DOHH2 (cell line): ENCODE data around the gene UMODL1.

Source experiments
- EZH2phosphoT487 ChIP-seq: fragments of 200-600 bp; sonication (generic); IDR thresholded peaks from 2 replicates; pipeline ENCODE4 v1.6.1; 2017; ENCODE audit warnings: borderline replicate concordance, mild to moderate bottlenecking, antibody characterized with exemption, low read length, moderate library complexity, mixed read lengths
- TF ChIP-seq, protein P1 (sequence below): fragments of 200-600 bp; sonication (generic); IDR thresholded peaks from one replicate; pipeline ENCODE4 v1.5.1; 2014; ENCODE audit warnings: antibody characterized with exemption, mild to moderate bottlenecking, low read depth, low read length; ENCODE audit not compliant: poor library complexity, severe bottlenecking

DNA sequence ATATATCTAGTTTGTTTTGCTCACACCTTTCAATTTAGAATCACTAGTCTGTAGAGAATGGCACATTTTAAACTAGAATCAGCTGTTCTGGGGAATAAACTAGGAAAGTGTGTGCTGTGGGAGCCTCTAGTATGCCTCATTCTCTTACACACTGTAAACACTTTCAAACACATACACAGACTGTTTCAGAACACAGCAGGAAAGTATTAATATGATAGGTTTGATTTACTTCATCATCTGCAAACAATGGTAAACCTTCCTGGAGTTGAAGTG, 80.8 kb downstream of the UMODL1 start:
- TF ChIP-seq, protein P1, sequence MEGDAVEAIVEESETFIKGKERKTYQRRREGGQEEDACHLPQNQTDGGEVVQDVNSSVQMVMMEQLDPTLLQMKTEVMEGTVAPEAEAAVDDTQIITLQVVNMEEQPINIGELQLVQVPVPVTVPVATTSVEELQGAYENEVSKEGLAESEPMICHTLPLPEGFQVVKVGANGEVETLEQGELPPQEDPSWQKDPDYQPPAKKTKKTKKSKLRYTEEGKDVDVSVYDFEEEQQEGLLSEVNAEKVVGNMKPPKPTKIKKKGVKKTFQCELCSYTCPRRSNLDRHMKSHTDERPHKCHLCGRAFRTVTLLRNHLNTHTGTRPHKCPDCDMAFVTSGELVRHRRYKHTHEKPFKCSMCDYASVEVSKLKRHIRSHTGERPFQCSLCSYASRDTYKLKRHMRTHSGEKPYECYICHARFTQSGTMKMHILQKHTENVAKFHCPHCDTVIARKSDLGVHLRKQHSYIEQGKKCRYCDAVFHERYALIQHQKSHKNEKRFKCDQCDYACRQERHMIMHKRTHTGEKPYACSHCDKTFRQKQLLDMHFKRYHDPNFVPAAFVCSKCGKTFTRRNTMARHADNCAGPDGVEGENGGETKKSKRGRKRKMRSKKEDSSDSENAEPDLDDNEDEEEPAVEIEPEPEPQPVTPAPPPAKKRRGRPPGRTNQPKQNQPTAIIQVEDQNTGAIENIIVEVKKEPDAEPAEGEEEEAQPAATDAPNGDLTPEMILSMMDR: no peak
- no peak for TF ChIP-seq EZH2phosphoT487
